ENCODE results near the gene CALN1.

CALN1 gene

GRCh38 chr7:71772779-71773178 is 639.4 kb downstream of the CALN1 start:
- no peak for TF ChIP-seq CTCF (IDR thresholded peaks at IDR 0.05; ENCODE audit: low read depth, low read length)

GRCh38 chr7:71770269-71770907 is 641.8 kb downstream of the CALN1 start:
- no peak for DNase-seq (ENCODE audit: extremely low read depth, low read depth)
- TF ChIP-seq CTCF (IDR thresholded peaks at IDR 0.05; ENCODE audit: low read depth, low read length), result no peak

More at GRCh38 chr7:71772779-71773178, 639.4 kb downstream of the CALN1 start:
- DNase-seq (ENCODE audit: extremely low read depth, low read depth), result no peak

GRCh38 chr7:71769326-71769725 is 642.8 kb downstream of the CALN1 start:
- TF ChIP-seq CTCF (IDR thresholded peaks at IDR 0.05; ENCODE audit: low read depth, low read length), result no peak
- DNase-seq (ENCODE audit: extremely low read depth, low read depth), result no peak

- no peak for DNase-seq (ENCODE audit: extremely low read depth, low read depth)
- TF ChIP-seq CTCF (IDR thresholded peaks at IDR 0.05; ENCODE audit: low read depth, low read length), result no peak
Measured at GRCh38 chr7:71768450-71768849, 643.7 kb downstream of the CALN1 start.

GRCh38 chr7:71766016-71766415 is 646.1 kb downstream of the CALN1 start:
- no peak for DNase-seq (ENCODE audit: extremely low read depth, low read depth)
- TF ChIP-seq CTCF (IDR thresholded peaks at IDR 0.05; ENCODE audit: low read depth, low read length), result no peak

GRCh38 chr7:71761336-71761735 is 650.8 kb downstream of the CALN1 start:
- no peak for TF ChIP-seq CTCF (IDR thresholded peaks at IDR 0.05; ENCODE audit: low read depth, low read length)
- no peak for DNase-seq (ENCODE audit: extremely low read depth, low read depth)

GRCh38 chr7:71754828-71755227 is 657.3 kb downstream of the CALN1 start:
- TF ChIP-seq CTCF (IDR thresholded peaks at IDR 0.05; ENCODE audit: low read depth, low read length), result no peak
- no peak for DNase-seq (ENCODE audit: extremely low read depth, low read depth)
